HG03139 (cell line): ENCODE data around the gene CSNK1D.

Source experiments
- ATAC-seq: cut with Tn5 transposase; IDR thresholded peaks from one replicate; pipeline ENCODE4 v1.9.1; 2021; ENCODE audit not compliant: unreplicated experiment

CSNK1D gene

GRCh38 chr17:82241183-82241925 lies 32.1 kb downstream of the CSNK1D start:
- no peak for ATAC-seq

GRCh38 chr17:82240506-82241182 lies 32.9 kb downstream of the CSNK1D start:
- ATAC-seq: no peak

GRCh38 chr17:82239926-82240505 lies 33.5 kb downstream of the CSNK1D start:
- ATAC-seq: no peak

- no peak for ATAC-seq
Measured at GRCh38 chr17:82239401-82239925, 34.0 kb downstream of the CSNK1D start.

- no peak for ATAC-seq
Measured at GRCh38 chr17:82238472-82239201, 34.9 kb downstream of the CSNK1D start.

- ATAC-seq: no peak
Measured at GRCh38 chr17:82237746-82238471, 35.6 kb downstream of the CSNK1D start.

GRCh38 chr17:82237083-82237745 lies 36.3 kb downstream of the CSNK1D start:
- ATAC-seq: no peak

GRCh38 chr17:82236142-82236971 lies 37.1 kb downstream of the CSNK1D start:
- no peak for ATAC-seq

- ATAC-seq: no peak
Measured at GRCh38 chr17:82235775-82236141, 37.7 kb downstream of the CSNK1D start.

GRCh38 chr17:82235056-82235774 lies 38.3 kb downstream of the CSNK1D start:
- ATAC-seq: no peak

GRCh38 chr17:82234211-82235055 lies 39.1 kb downstream of the CSNK1D start:
- ATAC-seq: no peak

- ATAC-seq: no peak
Measured at GRCh38 chr17:82232876-82233785, 40.4 kb downstream of the CSNK1D start.

- no peak for ATAC-seq
Measured at GRCh38 chr17:82232322-82232820, 41.1 kb downstream of the CSNK1D start.

- no peak for ATAC-seq
Measured at GRCh38 chr17:82231562-82232321, 41.8 kb downstream of the CSNK1D start.

GRCh38 chr17:82231312-82231561 lies 42.3 kb downstream of the CSNK1D start:
- no peak for ATAC-seq
